ENCODE measurements around the gene S100A9.

Gene S100A9

DNA sequence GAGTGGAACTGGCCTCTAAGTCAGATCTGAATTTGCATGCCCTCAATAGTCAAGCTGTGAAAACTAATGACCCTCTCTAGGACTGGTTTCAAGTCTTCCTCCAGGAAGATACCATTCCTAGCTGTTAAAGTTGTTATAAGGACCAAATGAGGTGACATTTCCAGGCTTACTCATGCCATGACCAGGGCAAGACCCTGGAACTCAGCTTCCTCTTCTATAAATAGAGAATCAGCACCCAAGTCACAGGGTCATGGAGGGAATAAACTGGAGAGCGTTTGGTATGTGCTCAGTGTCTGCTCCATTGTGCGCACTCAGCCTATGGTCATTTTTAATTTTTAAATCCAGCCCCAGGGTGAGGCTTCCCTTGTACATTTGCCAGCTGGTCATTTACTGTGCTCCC is 2.5 kb downstream of the S100A9 start:
- Histone ChIP-seq H3K27ac (ENCODE audit: insufficient read depth, low read length, poor library complexity, severe bottlenecking) (no peak overlapping the region), H3K9me3 (ENCODE audit: control insufficient read depth, low read length) (no peaks in the 10 kb centered on the region), H3K36me3 (ENCODE audit: control insufficient read depth, insufficient read depth, low read length) (no peaks in the 10 kb centered on the region), H3K4me1 (ENCODE audit: control insufficient read depth, insufficient read depth, low read length, poor library complexity, severe bottlenecking) (peaks cover 10% of the 10 kb centered on the region), H3K27me3 (replicated peaks; ENCODE audit: control insufficient read depth, insufficient read depth, low read length, poor library complexity, severe bottlenecking) (no peaks in the 10 kb centered on the region), H3K4me3 (ENCODE audit: insufficient read depth, low read depth, low read length, poor library complexity, severe bottlenecking) (no peak overlapping the region)
- no peak for DNase-seq

- no peak overlapping the region for H3K4me3 ChIP-seq (ENCODE audit: insufficient read depth, low read depth, low read length, poor library complexity, severe bottlenecking)
- no peak for DNase-seq
- H3K4me1 ChIP-seq (ENCODE audit: control insufficient read depth, insufficient read depth, low read length, poor library complexity, severe bottlenecking), result peaks cover 10% of the 10 kb centered on the region
- no peaks in the 10 kb centered on the region for H3K9me3 ChIP-seq (ENCODE audit: control insufficient read depth, low read length)
- no peak overlapping the region for H3K27ac ChIP-seq (ENCODE audit: insufficient read depth, low read length, poor library complexity, severe bottlenecking)
- H3K27me3 ChIP-seq (replicated peaks; ENCODE audit: control insufficient read depth, insufficient read depth, low read length, poor library complexity, severe bottlenecking), result no peaks in the 10 kb centered on the region
- H3K36me3 ChIP-seq (ENCODE audit: control insufficient read depth, insufficient read depth, low read length), result no peaks in the 10 kb centered on the region
Observed at GRCh38 chr1:153360592-153361479, 3.2 kb downstream of the S100A9 start.

GRCh38 chr1:153361480-153362109 is 3.9 kb downstream of the S100A9 start:
- no peak overlapping the region for H3K27ac ChIP-seq (ENCODE audit: insufficient read depth, low read length, poor library complexity, severe bottlenecking)
- no peaks in the 10 kb centered on the region for H3K36me3 ChIP-seq (ENCODE audit: control insufficient read depth, insufficient read depth, low read length)
- no peak overlapping the region for H3K4me3 ChIP-seq (ENCODE audit: insufficient read depth, low read depth, low read length, poor library complexity, severe bottlenecking)
- H3K9me3 ChIP-seq (ENCODE audit: control insufficient read depth, low read length), result no peaks in the 10 kb centered on the region
- peaks cover 10% of the 10 kb centered on the region for H3K4me1 ChIP-seq (ENCODE audit: control insufficient read depth, insufficient read depth, low read length, poor library complexity, severe bottlenecking)
- no peaks in the 10 kb centered on the region for H3K27me3 ChIP-seq (replicated peaks; ENCODE audit: control insufficient read depth, insufficient read depth, low read length, poor library complexity, severe bottlenecking)
- no peak for DNase-seq

- no peaks in the 10 kb centered on the region for H3K36me3 ChIP-seq (ENCODE audit: control insufficient read depth, insufficient read depth, low read length)
- H3K27me3 ChIP-seq (replicated peaks; ENCODE audit: control insufficient read depth, insufficient read depth, low read length, poor library complexity, severe bottlenecking), result no peaks in the 10 kb centered on the region
- DNase-seq, result no peak
- H3K27ac ChIP-seq (ENCODE audit: insufficient read depth, low read length, poor library complexity, severe bottlenecking), result no peak overlapping the region
- peaks cover 6% of the 10 kb centered on the region for H3K4me1 ChIP-seq (ENCODE audit: control insufficient read depth, insufficient read depth, low read length, poor library complexity, severe bottlenecking)
- H3K9me3 ChIP-seq (ENCODE audit: control insufficient read depth, low read length), result no peaks in the 10 kb centered on the region
- H3K4me3 ChIP-seq (ENCODE audit: insufficient read depth, low read depth, low read length, poor library complexity, severe bottlenecking), result no peak overlapping the region
Observed at GRCh38 chr1:153362187-153362775, 4.6 kb downstream of the S100A9 start.

DNA sequence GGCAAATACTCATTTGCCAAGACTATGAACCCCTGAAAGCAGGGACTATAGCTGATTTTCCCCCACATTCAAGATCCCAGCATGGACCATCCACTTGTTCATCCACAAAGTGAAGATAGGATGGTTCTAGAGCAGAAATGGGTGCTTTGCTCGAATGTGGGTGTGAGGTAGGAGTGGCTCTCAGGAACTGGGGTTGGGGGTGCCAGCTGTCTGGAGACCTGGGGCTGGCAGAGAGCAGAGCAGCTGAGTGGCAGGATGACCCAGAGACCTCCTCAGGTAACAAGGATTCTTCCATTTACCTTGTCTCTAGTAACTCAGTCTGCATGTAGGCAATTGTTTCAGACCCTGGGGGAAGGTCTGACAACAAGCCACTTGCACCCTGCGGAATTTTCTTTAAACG is 6.0 kb downstream of the S100A9 start:
- Histone ChIP-seq H3K4me1 (ENCODE audit: control insufficient read depth, insufficient read depth, low read length, poor library complexity, severe bottlenecking) (no peaks in the 10 kb centered on the region), H3K4me3 (ENCODE audit: insufficient read depth, low read depth, low read length, poor library complexity, severe bottlenecking) (no peak overlapping the region), H3K27me3 (replicated peaks; ENCODE audit: control insufficient read depth, insufficient read depth, low read length, poor library complexity, severe bottlenecking) (no peaks in the 10 kb centered on the region), H3K27ac (ENCODE audit: insufficient read depth, low read length, poor library complexity, severe bottlenecking) (no peak overlapping the region), H3K9me3 (ENCODE audit: control insufficient read depth, low read length) (no peaks in the 10 kb centered on the region), H3K36me3 (ENCODE audit: control insufficient read depth, insufficient read depth, low read length) (no peaks in the 10 kb centered on the region)
- DNase-seq, result no peak

DNA sequence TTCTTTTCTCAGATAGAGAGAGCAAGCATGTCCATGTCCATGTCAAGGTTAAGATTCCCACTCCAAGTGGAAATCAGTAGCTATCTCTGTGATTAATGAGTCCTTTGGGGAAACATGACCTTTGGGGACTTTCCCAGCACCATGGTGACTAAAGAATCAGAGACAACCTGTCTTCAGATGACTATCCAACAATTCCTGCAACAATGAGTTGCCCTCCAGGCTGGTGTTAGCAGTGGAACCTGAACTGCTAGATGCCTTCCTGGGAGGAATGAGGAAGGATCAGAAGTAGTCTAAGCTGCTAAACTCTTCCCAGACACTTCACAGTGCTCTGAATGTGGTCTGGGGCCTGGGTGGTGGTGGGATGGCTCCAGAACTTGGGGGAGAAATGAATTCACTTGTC is 6.5 kb downstream of the S100A9 start:
- H3K9me3 ChIP-seq (ENCODE audit: control insufficient read depth, low read length), result no peaks in the 10 kb centered on the region
- H3K4me1 ChIP-seq (ENCODE audit: control insufficient read depth, insufficient read depth, low read length, poor library complexity, severe bottlenecking), result no peaks in the 10 kb centered on the region
- DNase-seq, result no peak
- H3K27me3 ChIP-seq (replicated peaks; ENCODE audit: control insufficient read depth, insufficient read depth, low read length, poor library complexity, severe bottlenecking), result no peaks in the 10 kb centered on the region
- no peak overlapping the region for H3K27ac ChIP-seq (ENCODE audit: insufficient read depth, low read length, poor library complexity, severe bottlenecking)
- no peaks in the 10 kb centered on the region for H3K36me3 ChIP-seq (ENCODE audit: control insufficient read depth, insufficient read depth, low read length)
- H3K4me3 ChIP-seq (ENCODE audit: insufficient read depth, low read depth, low read length, poor library complexity, severe bottlenecking), result no peak overlapping the region

- H3K4me1 ChIP-seq (ENCODE audit: control insufficient read depth, insufficient read depth, low read length, poor library complexity, severe bottlenecking), result no peaks in the 10 kb centered on the region
- H3K27ac ChIP-seq (ENCODE audit: insufficient read depth, low read length, poor library complexity, severe bottlenecking), result no peak overlapping the region
- no peak for DNase-seq
- H3K9me3 ChIP-seq (ENCODE audit: control insufficient read depth, low read length), result no peaks in the 10 kb centered on the region
- no peaks in the 10 kb centered on the region for H3K27me3 ChIP-seq (replicated peaks; ENCODE audit: control insufficient read depth, insufficient read depth, low read length, poor library complexity, severe bottlenecking)
- no peaks in the 10 kb centered on the region for H3K36me3 ChIP-seq (ENCODE audit: control insufficient read depth, insufficient read depth, low read length)
- H3K4me3 ChIP-seq (ENCODE audit: insufficient read depth, low read depth, low read length, poor library complexity, severe bottlenecking), result no peak overlapping the region
Observed at GRCh38 chr1:153364766-153365666, 7.4 kb downstream of the S100A9 start.

- H3K4me3 ChIP-seq (ENCODE audit: insufficient read depth, low read depth, low read length, poor library complexity, severe bottlenecking), result no peak overlapping the region
- H3K4me1 ChIP-seq (ENCODE audit: control insufficient read depth, insufficient read depth, low read length, poor library complexity, severe bottlenecking), result no peaks in the 10 kb centered on the region
- DNase-seq, result no peak
- H3K27ac ChIP-seq (ENCODE audit: insufficient read depth, low read length, poor library complexity, severe bottlenecking), result no peak overlapping the region
- no peaks in the 10 kb centered on the region for H3K36me3 ChIP-seq (ENCODE audit: control insufficient read depth, insufficient read depth, low read length)
- H3K27me3 ChIP-seq (replicated peaks; ENCODE audit: control insufficient read depth, insufficient read depth, low read length, poor library complexity, severe bottlenecking), result no peaks in the 10 kb centered on the region
- no peaks in the 10 kb centered on the region for H3K9me3 ChIP-seq (ENCODE audit: control insufficient read depth, low read length)
Observed at GRCh38 chr1:153365696-153366095, 8.0 kb downstream of the S100A9 start.

DNA sequence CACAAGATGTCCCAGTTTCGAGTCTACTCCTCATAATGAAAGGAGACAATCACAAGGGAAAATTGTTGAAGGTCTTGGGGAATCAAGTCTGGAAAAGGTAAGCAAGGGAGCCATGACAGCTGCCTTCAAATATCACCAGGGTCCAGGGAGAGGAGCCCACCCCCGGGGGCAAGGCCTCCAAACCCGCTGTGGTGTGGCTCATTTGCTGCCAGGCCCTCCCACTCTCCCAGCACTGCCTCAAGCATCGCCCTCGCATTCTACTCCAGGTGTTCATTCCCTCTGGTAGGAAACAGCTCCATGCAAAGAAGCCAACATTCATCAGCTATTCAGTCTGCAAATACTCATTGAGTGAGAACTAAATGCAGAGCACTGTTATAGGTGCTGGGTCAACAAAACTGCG is 8.6 kb downstream of the S100A9 start:
- Histone ChIP-seq H3K27ac (ENCODE audit: insufficient read depth, low read length, poor library complexity, severe bottlenecking) (no peak overlapping the region), H3K27me3 (replicated peaks; ENCODE audit: control insufficient read depth, insufficient read depth, low read length, poor library complexity, severe bottlenecking) (no peaks in the 10 kb centered on the region), H3K4me3 (ENCODE audit: insufficient read depth, low read depth, low read length, poor library complexity, severe bottlenecking) (no peak overlapping the region), H3K9me3 (ENCODE audit: control insufficient read depth, low read length) (no peaks in the 10 kb centered on the region), H3K4me1 (ENCODE audit: control insufficient read depth, insufficient read depth, low read length, poor library complexity, severe bottlenecking) (no peaks in the 10 kb centered on the region), H3K36me3 (ENCODE audit: control insufficient read depth, insufficient read depth, low read length) (no peaks in the 10 kb centered on the region)
- DNase-seq, result no peak

All from effector memory CD4-positive, alpha-beta T cell (primary cell).